Gastroesophageal sphincter (tissue), 4 donors: ENCODE measurements around the gene CFHR1. TPM values are rescaled to one million over a fixed set of nuclear protein-coding genes. Genes with fewer than 3 reads are reported as not detected.

Experiments used
- ATAC-seq: fragments of 150-250 bp; one replicate; pipeline ENCODE4 v1.9.1; 2016; ENCODE audit warnings: mild to moderate bottlenecking, moderate library complexity
- H3K27ac ChIP-seq, 4 donors: fragments of 200-600 bp; sonication (generic) in 3 of 4; 1 replicate in 3 of 4; 2 replicates in 1 of 4; pipeline ENCODE4 v1.5.1; 2016 to 2019
- H3K27me3 ChIP-seq: fragments of 200-600 bp; sonication (generic); one replicate; pipeline ENCODE4 v1.5.1; 2019
- H3K36me3 ChIP-seq, 2 donors: fragments of 200-600 bp; sonication (generic); one replicate each; pipeline ENCODE4 v1.5.1; 2019; ENCODE audit warnings: control low read depth in 1 of 2
- H3K4me1 ChIP-seq, 3 donors: fragments of 200-600 bp; sonication (generic); 1 replicate in 2 of 3; 2 replicates in 1 of 3; pipeline ENCODE4 v1.5.1; 2016 to 2019; ENCODE audit warnings: control low read depth in 2 of 3
- H3K4me3 ChIP-seq, 2 donors: fragments of 200-600 bp; sonication (generic); one replicate each; pipeline ENCODE4 v1.5.1; 2019; ENCODE audit warnings: mild to moderate bottlenecking in 1 of 2, moderate library complexity in 1 of 2
- H3K9me3 ChIP-seq, 3 donors: fragments of 200-600 bp; sonication (generic); one replicate each; pipeline ENCODE4 v1.5.1; 2017 to 2019; ENCODE audit warnings: control low read depth in 2 of 3
- EP300 ChIP-seq: sonication (generic); formaldehyde crosslinking; IDR thresholded peaks from one replicate; pipeline ENCODE4 v1.6.1; 2017; ENCODE audit warnings: antibody characterized with exemption, mild to moderate bottlenecking
- POLR2A ChIP-seq, 2 donors: fragments of 450-650 bp; IDR thresholded peaks; one replicate each; pipeline ENCODE4 v1.6.1; 2017; ENCODE audit warnings: antibody characterized with exemption in 2 of 2, mild to moderate bottlenecking in 2 of 2, moderate library complexity in 1 of 2
- POLR2AphosphoS5 ChIP-seq: sonication (generic); formaldehyde crosslinking; IDR thresholded peaks from one replicate; pipeline ENCODE4 v1.6.1; 2017; ENCODE audit warnings: antibody characterized with exemption
- WGBS, 2 donors: methylation state at CpG; one replicate each; pipeline ENCODE4 v1.1.5; 2018; ENCODE audit warnings: low coverage in 1 of 2; 5-methylcytosine and 5-hydroxymethylcytosine counted together
- total RNA-seq, 4 donors: library from RNA; depleted of rRNA; stranded (reverse); fragments of >200 nt; gene quantifications; one replicate each; pipeline ENCODE4 v1.1.0, GENCODE V29; 2016
- TF ChIP-seq, protein P1 (sequence below), 4 experiments: fragments of 200-600 bp in 2 of 4; fragments of 450-650 bp in 2 of 4; sonication (generic) in 1 of 4; IDR thresholded peaks; one replicate each; pipeline ENCODE4 v1.5.1; 2017 to 2019; ENCODE audit warnings: antibody characterized with exemption in 4 of 4, mild to moderate bottlenecking in 2 of 4, moderate library complexity in 2 of 4

CFHR1 gene
- total RNA-seq, 4 donors from 2014 or later = 1.3 TPM; not detected in 3

DNA sequence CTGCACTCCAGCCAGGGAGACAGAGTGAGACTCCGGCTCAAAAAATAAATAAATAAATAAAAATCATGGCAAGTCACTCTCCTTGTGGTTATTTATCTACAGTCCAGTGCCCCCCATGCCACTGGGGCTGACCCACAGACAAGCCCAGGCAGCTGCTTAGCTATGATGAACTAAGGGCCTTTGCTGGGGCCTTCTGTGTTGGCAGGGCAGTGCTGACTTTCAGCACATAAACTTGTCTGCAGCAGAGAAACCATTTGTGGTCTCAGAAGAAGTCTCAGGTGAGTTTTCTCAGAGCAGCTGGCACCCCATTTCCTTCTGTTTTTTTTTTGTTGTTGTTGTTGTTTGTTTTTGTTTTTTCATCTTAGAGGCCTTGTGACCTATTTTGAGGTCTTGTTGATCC, 47.4 kb downstream of the CFHR1 start:
- TF ChIP-seq POLR2A (IDR thresholded peaks at IDR 0.05) = no peak
- TF ChIP-seq, protein P1, sequence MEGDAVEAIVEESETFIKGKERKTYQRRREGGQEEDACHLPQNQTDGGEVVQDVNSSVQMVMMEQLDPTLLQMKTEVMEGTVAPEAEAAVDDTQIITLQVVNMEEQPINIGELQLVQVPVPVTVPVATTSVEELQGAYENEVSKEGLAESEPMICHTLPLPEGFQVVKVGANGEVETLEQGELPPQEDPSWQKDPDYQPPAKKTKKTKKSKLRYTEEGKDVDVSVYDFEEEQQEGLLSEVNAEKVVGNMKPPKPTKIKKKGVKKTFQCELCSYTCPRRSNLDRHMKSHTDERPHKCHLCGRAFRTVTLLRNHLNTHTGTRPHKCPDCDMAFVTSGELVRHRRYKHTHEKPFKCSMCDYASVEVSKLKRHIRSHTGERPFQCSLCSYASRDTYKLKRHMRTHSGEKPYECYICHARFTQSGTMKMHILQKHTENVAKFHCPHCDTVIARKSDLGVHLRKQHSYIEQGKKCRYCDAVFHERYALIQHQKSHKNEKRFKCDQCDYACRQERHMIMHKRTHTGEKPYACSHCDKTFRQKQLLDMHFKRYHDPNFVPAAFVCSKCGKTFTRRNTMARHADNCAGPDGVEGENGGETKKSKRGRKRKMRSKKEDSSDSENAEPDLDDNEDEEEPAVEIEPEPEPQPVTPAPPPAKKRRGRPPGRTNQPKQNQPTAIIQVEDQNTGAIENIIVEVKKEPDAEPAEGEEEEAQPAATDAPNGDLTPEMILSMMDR (IDR thresholded peaks at IDR 0.05) = no peak
- TF ChIP-seq EP300 = no peak
- Histone ChIP-seq H3K36me3 (no peaks in the 10 kb centered on the region), H3K27ac (no peak overlapping the region), H3K27me3 (no peaks in the 10 kb centered on the region), H3K4me1 (no peaks in the 10 kb centered on the region), H3K9me3 (peaks cover 0 to 10% (median 0%) of the 10 kb centered on the region in 3 donors), H3K4me3 (no peak overlapping the region)
- ATAC-seq = no peak
- 88 to 89% methylated on average over 1 of the region's 1 CpG for WGBS, 2 donors

- H3K4me1 ChIP-seq = peaks cover 0 to 5% (median 0%) of the 10 kb centered on the region in 3 donors
- WGBS, 2 donors = 94 to 95% methylated on average over 3 to 4 of the region's 4 CpGs
- no peak overlapping the region for H3K27ac ChIP-seq
- TF ChIP-seq POLR2A (IDR thresholded peaks at IDR 0.05) = no peak
- no peak overlapping the region for H3K4me3 ChIP-seq
- no peaks in the 10 kb centered on the region for H3K9me3 ChIP-seq
- H3K27me3 ChIP-seq = peaks cover 6% of the 10 kb centered on the region
- no peaks in the 10 kb centered on the region for H3K36me3 ChIP-seq
- no peak for ATAC-seq
These were observed 53.9 kb downstream of the CFHR1 start for GRCh38 chr1:196873385-196873784.

- H3K36me3 ChIP-seq = no peaks in the 10 kb centered on the region
- TF ChIP-seq POLR2A (IDR thresholded peaks at IDR 0.05) (no peak), POLR2AphosphoS5 (no peak), EP300 (no peak)
- TF ChIP-seq, protein P1 (IDR thresholded peaks at IDR 0.05) = no peak
These were observed 56.4 kb downstream of the CFHR1 start for GRCh38 chr1:196875935-196876334.

GRCh38 chr1:196877964-196878363, 58.4 kb downstream of the CFHR1 start:
- 0% methylated on average over 1 to 4 of the region's 29 CpGs for WGBS, 2 donors
- no peak overlapping the region for H3K4me3 ChIP-seq
- TF ChIP-seq, protein P1 (IDR thresholded peaks at IDR 0.05) = no peak
- TF ChIP-seq POLR2AphosphoS5 = no peak
- TF ChIP-seq POLR2A (IDR thresholded peaks at IDR 0.05) = no peak
- TF ChIP-seq EP300 = no peak
- no peaks in the 10 kb centered on the region for H3K36me3 ChIP-seq
- no peak for ATAC-seq
- peaks cover 10% of the 10 kb centered on the region for H3K27me3 ChIP-seq
- no peak overlapping the region for H3K27ac ChIP-seq
- H3K4me1 ChIP-seq = peaks cover 0 to 5% (median 0%) of the 10 kb centered on the region in 3 donors
- no peaks in the 10 kb centered on the region for H3K9me3 ChIP-seq

More at GRCh38 chr1:196875935-196876334, 56.4 kb downstream of the CFHR1 start:
- H3K9me3 ChIP-seq = no peaks in the 10 kb centered on the region
- no peak overlapping the region for H3K4me3 ChIP-seq
- peaks cover 10% of the 10 kb centered on the region for H3K27me3 ChIP-seq
- H3K27ac ChIP-seq = no peak overlapping the region
- peaks cover 0 to 5% (median 0%) of the 10 kb centered on the region in 3 donors for H3K4me1 ChIP-seq
- no peak for ATAC-seq
- WGBS, 2 donors = 100% methylated on average over 1 to 2 of the region's 3 CpGs

Other genes with a start within 250 kb of the CFHR1 start
- gene KCNT2, start 211.3 kb upstream of the CFHR1 start, total RNA-seq = 10 to 100 TPM in 2 of 4 donors, 1 to 10 TPM in 2; 6.5 to 25.1 (median 10.0) TPM
- 100 to 1,000 TPM in 1 of 4 donors, 10 to 100 TPM in 3; 35.7 to 111 (median 60.9) TPM for gene CFH, start 167.7 kb upstream of the CFHR1 start, total RNA-seq
- gene CFHR3, start 44.9 kb upstream of the CFHR1 start, total RNA-seq = under 1 TPM in 1 of 4 donors, not detected in 3; 0.25 TPM
- not detected for gene CFHR4, start 68.3 kb downstream of the CFHR1 start, total RNA-seq
- not detected for gene CFHR2, start 124.0 kb downstream of the CFHR1 start, total RNA-seq
- gene CFHR5, start 157.8 kb downstream of the CFHR1 start, total RNA-seq = not detected
- gene F13B, start 247.5 kb downstream of the CFHR1 start, total RNA-seq = not detected